GM18951 (cell line): ENCODE measurements around the gene SMIM29.
"Not testable (repeated sequence)": the region's sequence is repeated elsewhere in the genome, so short reads cannot be mapped to it uniquely, and the experiment has no call there.

Source experiments
- POLR2A ChIP-seq: IDR thresholded peaks from 4 replicates; pipeline ENCODE4 v1.6.1; 2011; ENCODE audit warnings: mild to moderate bottlenecking; ENCODE audit not compliant: insufficient read length, insufficient read depth; ENCODE audit errors: extremely low read depth
- in situ Hi-C: fragments of 300-500 bp; cut with MboI; formaldehyde crosslinking; loops from one replicate; pipeline ENCODE4 v1.12.0; 2022; ENCODE audit warnings: low sequenced_read_pairs, mixed read lengths, inconsistent platforms; ENCODE audit not compliant: unreplicated experiment

SMIM29 gene

DNA sequence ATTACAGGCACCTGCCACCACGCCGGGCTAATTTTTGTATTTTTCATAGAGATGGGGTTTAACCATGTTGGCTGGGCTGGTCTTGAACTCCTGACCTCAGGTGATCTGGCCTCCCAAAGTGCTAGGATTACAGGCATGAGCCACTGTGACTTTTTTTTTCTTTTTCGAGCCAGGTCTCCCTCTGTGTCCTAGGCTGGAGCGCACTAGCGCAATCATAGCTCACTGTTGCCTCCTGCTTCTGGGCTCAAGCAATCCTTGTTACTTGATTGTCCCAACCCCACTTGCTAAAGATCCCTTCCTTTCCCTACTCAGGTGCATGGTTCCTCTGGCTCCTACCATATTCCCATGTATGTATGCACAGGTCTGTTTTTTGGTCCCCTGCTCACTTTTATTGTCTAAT, 27.4 kb upstream of the SMIM29 start:
- TF ChIP-seq POLR2A = no peak
- in situ Hi-C loops = no loop called here

- in situ Hi-C loops = no loop called here
- no peak for TF ChIP-seq POLR2A
Observed at GRCh38 chr6:34275128-34275804, 26.5 kb upstream of the SMIM29 start.

DNA sequence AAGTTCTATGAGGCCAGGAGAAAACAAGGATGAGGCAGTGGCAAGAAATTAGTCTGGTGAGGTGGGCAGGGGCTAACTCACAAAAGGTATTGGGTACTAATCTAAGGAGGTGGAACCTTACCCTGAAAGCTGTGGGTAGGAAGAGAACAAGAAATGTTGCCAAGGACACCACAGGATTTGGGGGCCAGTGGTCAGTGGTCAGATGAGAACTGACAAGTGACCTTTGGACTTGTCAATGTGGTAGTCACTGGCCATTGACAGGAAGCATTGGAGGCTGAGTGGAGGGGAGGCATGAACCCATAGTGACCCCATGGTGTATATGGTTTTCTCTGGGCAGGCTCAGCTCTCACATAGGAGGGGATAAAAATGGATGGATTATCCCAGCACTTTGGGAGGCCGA, 25.3 kb upstream of the SMIM29 start:
- no peak for TF ChIP-seq POLR2A
- in situ Hi-C loops = no loop called here

- in situ Hi-C loops = no loop called here
Observed at GRCh38 chr6:34273242-34273805, 24.5 kb upstream of the SMIM29 start.

GRCh38 chr6:34272013-34272926, 23.5 kb upstream of the SMIM29 start:
- in situ Hi-C loops = no loop called here
- TF ChIP-seq POLR2A = no peak

More at GRCh38 chr6:34273242-34273805, 24.5 kb upstream of the SMIM29 start:
- no peak for TF ChIP-seq POLR2A

- in situ Hi-C loops = not testable (repeated sequence)
Observed at GRCh38 chr6:34269658-34270341, 21.0 kb upstream of the SMIM29 start.

DNA sequence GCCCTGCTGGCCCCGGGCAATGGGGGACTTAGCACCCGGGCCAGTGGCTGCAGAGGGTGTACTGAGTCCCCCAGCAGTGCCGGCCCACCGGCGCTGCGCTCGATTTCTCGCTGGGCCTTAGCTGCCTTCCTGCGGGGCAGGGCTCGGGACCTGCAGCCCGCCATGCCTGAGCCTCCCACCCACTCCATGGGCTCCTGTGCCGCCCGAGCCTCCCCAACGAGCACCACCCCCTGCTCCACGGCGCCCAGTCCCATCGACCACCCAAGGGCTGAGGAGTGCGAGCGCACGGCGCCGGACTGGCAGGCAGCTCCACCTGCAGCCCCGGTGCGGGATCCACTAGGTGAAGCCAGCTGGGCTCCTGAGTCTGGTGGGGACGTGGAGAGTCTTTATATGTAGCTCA, 20.3 kb upstream of the SMIM29 start:
- in situ Hi-C loops = not testable (repeated sequence)

GRCh38 chr6:34267746-34268145, 18.9 kb upstream of the SMIM29 start:
- in situ Hi-C loops = no loop called here
- no peak for TF ChIP-seq POLR2A

GRCh38 chr6:34263484-34263883, 14.7 kb upstream of the SMIM29 start:
- in situ Hi-C loops = not testable (repeated sequence)

DNA sequence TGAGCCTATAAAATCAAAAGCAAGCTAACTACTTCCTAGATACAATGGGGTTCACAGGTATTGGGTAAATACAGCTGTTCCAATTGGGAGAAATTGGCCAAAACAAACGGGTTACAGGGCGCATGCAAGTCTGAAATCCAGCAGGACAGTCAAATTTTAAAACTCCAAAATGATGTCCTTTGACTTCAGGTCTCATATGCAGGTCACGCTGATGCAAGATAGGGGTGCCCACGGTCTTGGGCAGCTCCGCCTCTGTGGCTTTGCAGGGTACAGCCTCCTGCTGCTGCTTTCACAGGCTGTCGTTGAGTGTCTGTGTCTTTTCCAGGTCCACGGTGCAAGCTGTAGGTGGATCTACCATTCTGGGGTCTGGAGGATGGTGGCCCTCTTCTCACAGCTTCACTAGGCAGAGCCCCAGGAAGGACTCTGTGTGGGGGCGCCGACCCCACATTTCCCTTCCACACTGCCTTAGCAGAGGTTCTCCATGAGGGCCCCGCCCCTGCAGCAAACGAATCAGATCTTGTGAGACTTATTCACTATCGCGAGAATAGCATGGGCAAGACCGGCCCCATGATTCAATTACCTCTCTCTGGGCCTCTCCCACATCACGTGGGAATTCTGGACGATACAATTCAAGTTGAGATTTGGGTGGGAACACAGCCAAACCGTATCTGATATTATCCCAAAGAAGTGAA, 11.9 kb upstream of the SMIM29 start:
- no peak for TF ChIP-seq POLR2A
- in situ Hi-C loops = no loop called here

DNA sequence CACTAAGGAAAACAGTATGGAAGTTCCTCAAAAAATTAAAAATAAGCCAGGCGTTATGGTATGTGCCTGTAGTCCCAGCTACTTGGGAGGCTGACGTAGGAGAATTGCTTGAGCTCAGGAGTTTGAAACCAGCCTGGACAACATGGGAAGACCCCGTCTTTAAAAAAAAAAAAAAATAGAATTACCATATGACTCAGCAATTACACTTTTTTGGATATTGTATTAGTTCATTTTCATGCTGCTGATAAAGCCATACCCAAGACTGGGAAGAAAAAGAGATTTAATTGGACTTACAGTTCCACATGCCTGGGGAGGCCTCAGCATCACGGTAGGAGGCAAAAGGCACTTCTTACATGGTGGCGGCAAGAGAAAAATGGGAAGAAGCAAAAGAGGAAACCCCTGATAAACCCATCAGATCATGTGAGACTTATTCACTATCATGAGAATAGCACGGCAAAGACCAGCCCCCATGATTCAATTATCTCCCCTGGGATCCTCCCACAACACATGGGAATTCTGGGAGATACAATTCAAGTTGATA, 10.8 kb upstream of the SMIM29 start:
- in situ Hi-C loops = no loop called here
- TF ChIP-seq POLR2A = no peak

- in situ Hi-C loops = not testable (repeated sequence)
Observed at GRCh38 chr6:34252395-34252794, 3.6 kb upstream of the SMIM29 start.
